IMR-90 (cell line): ENCODE data around the gene MTURN. TPM values are rescaled to one million over a fixed set of nuclear protein-coding genes. Genes with fewer than 3 reads are reported as not detected.

Experiments
- ATAC-seq: fragments of 200-7000 bp; cut with Tn5 transposase; 2 replicates; pipeline ENCODE4 v1.9.1; 2020; ENCODE audit warnings: low read depth, mild to moderate bottlenecking, moderate library complexity
- BruUV-seq: library from RNA; stranded (reverse); fragments of 400-500 nt; replicated peaks from 2 replicates; lab custom pipeline; 2021; lab: Mats Ljungman, UMichigan
- CTCF ChIA-PET: fragments of 300-600 bp; formaldehyde crosslinking; extraction: SDS; loops from one replicate; lab custom pipeline; 2021; ENCODE audit warnings: antibody characterized with exemption; lab: Yijun Ruan, JAX
- POLR2A ChIA-PET: fragments of 300-600 bp; sonication (Branson Sonifier 250); formaldehyde crosslinking; loops from one replicate; lab custom pipeline; 2022; ENCODE audit warnings: antibody characterized with exemption; ENCODE audit not compliant: unreplicated experiment; lab: Charles Lee
- DNase-seq: peaks from one replicate; pipeline ENCODE4 v3.0.0; 2013
- H2AFZ ChIP-seq: replicated peaks from 2 replicates; pipeline ENCODE3; 2013; ENCODE audit warnings: low read length, mild to moderate bottlenecking; ENCODE audit not compliant: poor library complexity
- H2AK5ac ChIP-seq: 2 replicates; pipeline ENCODE4 v1.6.1; 2013; ENCODE audit warnings: low read depth, low read length, inconsistent platforms
- H2AK9ac ChIP-seq: replicated peaks from 2 replicates; pipeline ENCODE3; 2013; ENCODE audit warnings: mild to moderate bottlenecking, low read depth, low read length, moderate library complexity; ENCODE audit not compliant: poor library complexity
- H2BK120ac ChIP-seq: 2 replicates; pipeline ENCODE4 v1.6.1; 2013; ENCODE audit warnings: low read depth, low read length, inconsistent platforms
- H2BK15ac ChIP-seq: 3 replicates; pipeline ENCODE4 v1.6.1; 2013; ENCODE audit warnings: low read depth, low read length, inconsistent platforms
- H2BK20ac ChIP-seq: 2 replicates; pipeline ENCODE4 v1.6.1; 2013; ENCODE audit warnings: low read depth, mild to moderate bottlenecking, inconsistent platforms, low read length, moderate library complexity
- H2BK5ac ChIP-seq: 2 replicates; pipeline ENCODE4 v1.6.1; 2013; ENCODE audit warnings: mild to moderate bottlenecking, low read depth, low read length, inconsistent platforms; ENCODE audit not compliant: poor library complexity, severe bottlenecking
- H3K14ac ChIP-seq: replicated peaks from 2 replicates; pipeline ENCODE4 v1.6.1; 2013; ENCODE audit warnings: low read depth, low read length, inconsistent platforms
- H3K18ac ChIP-seq: 2 replicates; pipeline ENCODE4 v1.6.1; 2013; ENCODE audit warnings: low read depth, low read length, control low read depth
- H3K23ac ChIP-seq: 2 replicates; pipeline ENCODE4 v1.6.1; 2013; ENCODE audit warnings: low read depth, low read length, inconsistent platforms
- H3K27ac ChIP-seq: 2 replicates; pipeline ENCODE4 v1.5.1; 2013; ENCODE audit warnings: mild to moderate bottlenecking, control low read depth, low read length; ENCODE audit not compliant: insufficient read depth
- H3K27me3 ChIP-seq: 2 replicates; pipeline ENCODE4 v1.6.1; 2013; ENCODE audit warnings: low read length; ENCODE audit not compliant: control insufficient read depth, insufficient read depth
- H3K36me3 ChIP-seq: 2 replicates; pipeline ENCODE4 v1.6.1; 2013; ENCODE audit warnings: low read length, mixed read lengths; ENCODE audit not compliant: control insufficient read depth, insufficient read depth
- H3K4ac ChIP-seq: 2 replicates; pipeline ENCODE4 v1.6.1; 2013; ENCODE audit warnings: low read depth, low read length, inconsistent platforms
- H3K4me1 ChIP-seq: 2 replicates; pipeline ENCODE4 v1.6.1; 2013; ENCODE audit warnings: low read length, mixed read lengths; ENCODE audit not compliant: control insufficient read depth, insufficient read depth
- H3K4me2 ChIP-seq: 2 replicates; pipeline ENCODE4 v1.6.1; 2013; ENCODE audit warnings: low read depth, mild to moderate bottlenecking, control low read depth, low read length, moderate library complexity
- H3K4me3 ChIP-seq: 2 replicates; pipeline ENCODE4 v1.5.1; 2013; ENCODE audit warnings: low read depth, mild to moderate bottlenecking, control low read depth, low read length, moderate library complexity; ENCODE audit not compliant: insufficient read depth
- H3K56ac ChIP-seq: 2 replicates; pipeline ENCODE4 v1.6.1; 2013; ENCODE audit warnings: low read length, inconsistent platforms; ENCODE audit not compliant: insufficient read depth; ENCODE audit errors: extremely low read depth
- H3K79me1 ChIP-seq, 2 experiments: 2 replicates each; pipeline ENCODE4 v1.6.1; 2013; ENCODE audit warnings: low read length in 2 of 2, inconsistent platforms in 1 of 2, low read depth in 1 of 2
- H3K9ac ChIP-seq: 2 replicates; pipeline ENCODE4 v1.6.1; 2013; ENCODE audit warnings: low read depth, low read length, control low read depth
- H3K9me1 ChIP-seq: 2 replicates; pipeline ENCODE4 v1.6.1; 2013; ENCODE audit warnings: low read length, inconsistent platforms; ENCODE audit not compliant: insufficient read depth
- H3K9me3 ChIP-seq: 2 replicates; pipeline ENCODE4 v1.6.1; 2013; ENCODE audit warnings: low read length; ENCODE audit not compliant: control insufficient read depth, insufficient read depth
- H4K20me1 ChIP-seq: 2 replicates; pipeline ENCODE4 v1.6.1; 2013; ENCODE audit warnings: low read length, inconsistent platforms; ENCODE audit not compliant: insufficient read depth
- H4K5ac ChIP-seq: 2 replicates; pipeline ENCODE4 v1.6.1; 2013; ENCODE audit warnings: mild to moderate bottlenecking, low read depth, low read length, control low read depth
- H4K8ac ChIP-seq, 2 experiments: 2 replicates each; pipeline ENCODE4 v1.6.1; 2013; ENCODE audit warnings: low read depth in 2 of 2, low read length in 2 of 2, control low read depth in 1 of 2, inconsistent platforms in 1 of 2
- H4K91ac ChIP-seq: 2 replicates; pipeline ENCODE4 v1.6.1; 2013; ENCODE audit warnings: low read depth, low read length, inconsistent platforms; ENCODE audit not compliant: insufficient read depth
- CEBPB ChIP-seq: IDR thresholded peaks from 2 replicates; pipeline ENCODE4 v1.6.1; 2012; ENCODE audit warnings: low read depth, low read length, improper control_type of control experiment
- CHD1 ChIP-seq: IDR thresholded peaks from 2 replicates; pipeline ENCODE4 v1.6.1; 2012; ENCODE audit warnings: low read depth, low read length, improper control_type of control experiment
- FOS ChIP-seq: fragments of 150-350 bp; IDR thresholded peaks from 2 replicates; pipeline ENCODE4 v1.6.1; 2016; ENCODE audit warnings: low read depth, low read length
- MAFK ChIP-seq: IDR thresholded peaks from 2 replicates; pipeline ENCODE4 v1.6.1; 2012; ENCODE audit warnings: low read depth, low read length, improper control_type of control experiment
- MAZ ChIP-seq: IDR thresholded peaks from 2 replicates; pipeline ENCODE4 v1.6.1; 2012; ENCODE audit warnings: low read depth, mild to moderate bottlenecking, low read length, improper control_type of control experiment, moderate library complexity, borderline replicate concordance
- MXI1 ChIP-seq: IDR thresholded peaks from 2 replicates; pipeline ENCODE4 v1.6.1; 2012; ENCODE audit warnings: low read depth, mild to moderate bottlenecking, low read length, moderate library complexity, borderline replicate concordance
- NFE2L2 ChIP-seq: fragments of 150-350 bp; IDR thresholded peaks from 2 replicates; pipeline ENCODE4 v1.6.1; 2016; ENCODE audit warnings: low read depth, mild to moderate bottlenecking, low read length
- POLR2A ChIP-seq: IDR thresholded peaks from 2 replicates; pipeline ENCODE4 v1.6.1; 2012; ENCODE audit warnings: mild to moderate bottlenecking, low read depth, low read length
- RAD21 ChIP-seq: IDR thresholded peaks from 2 replicates; pipeline ENCODE4 v1.6.1; 2012; ENCODE audit warnings: low read length, improper control_type of control experiment
- RCOR1 ChIP-seq: IDR thresholded peaks from 2 replicates; pipeline ENCODE4 v1.6.1; 2012; ENCODE audit warnings: mild to moderate bottlenecking, low read length, improper control_type of control experiment; ENCODE audit not compliant: insufficient replicate concordance
- RFX5 ChIP-seq: IDR thresholded peaks from 2 replicates; pipeline ENCODE4 v1.8.0; 2012; ENCODE audit warnings: low read depth, mild to moderate bottlenecking, low read length, moderate library complexity
- SMC3 ChIP-seq: fragments of 150-350 bp; IDR thresholded peaks from 2 replicates; pipeline ENCODE4 v1.6.1; 2016; ENCODE audit warnings: low read depth, mild to moderate bottlenecking, antibody characterized with exemption, low read length, moderate library complexity
- WGBS, 2 experiments: methylation state at CpG; one replicate each; pipeline versions ENCODE4 v1.1.5 to v1.1.7; 2013; ENCODE audit warnings: missing lambda C conversion rate in 2 of 2; ENCODE audit not compliant: insufficient read length in 1 of 2; ENCODE audit errors: extremely low coverage in 2 of 2; 5-methylcytosine and 5-hydroxymethylcytosine counted together
- dilution Hi-C: fragments of 300-500 bp; cut with HindIII; formaldehyde crosslinking; loops from one replicate; pipeline ENCODE4 v1.14.3; 2018; ENCODE audit warnings: low sequenced_read_pairs; ENCODE audit not compliant: unreplicated experiment
- in situ Hi-C: fragments of 300-500 bp; cut with MboI; formaldehyde crosslinking; loops from 3 replicates; pipeline ENCODE4 v1.14.3; 2019; ENCODE audit warnings: low sequenced_read_pairs, inconsistent platforms, mixed read lengths
- intact Hi-C: fragments of 100-400 bp; cut with micrococcal nuclease; formaldehyde crosslinking; loops from 2 replicates; pipeline ENCODE4 v1.10.0; 2022
- polyA plus RNA-seq, 3 experiments: library from polyadenylated mRNA; depleted of rRNA; stranded (reverse); fragments of >200 nt; gene quantifications; 2 replicates each; pipeline ENCODE4 v1.2.3, GENCODE V29; 2012; ENCODE audit warnings: low replicate concordance in 1 of 3
- total RNA-seq: library from RNA; depleted of rRNA; stranded (reverse); fragments of >200 nt; gene quantifications from 2 replicates; pipeline ENCODE4 v1.2.3, GENCODE V29; 2012
- TF ChIP-seq, protein P1 (sequence below): fragments of 150-350 bp; IDR thresholded peaks from 2 replicates; pipeline ENCODE4 v1.6.1; 2017; ENCODE audit warnings: mild to moderate bottlenecking, antibody characterized with exemption, low read length, low read depth
- TF ChIP-seq, protein P2 (sequence below): conservative IDR thresholded peaks from 2 replicates; pipeline ENCODE4 v1.5.1; 2012; ENCODE audit warnings: mild to moderate bottlenecking, low read depth, low read length, improper control_type of control experiment
- TF ChIP-seq, protein P3 (sequence below): fragments of 150-350 bp; IDR thresholded peaks from 2 replicates; pipeline ENCODE4 v1.6.1; 2016; ENCODE audit warnings: low read depth, mild to moderate bottlenecking, low read length, moderate library complexity, borderline replicate concordance

Gene MTURN
- total and polyA plus RNA-seq, 2 of the 4 experiments (the other 2 are of a cell fraction) = 2.8 to 5.6 TPM

DNA sequence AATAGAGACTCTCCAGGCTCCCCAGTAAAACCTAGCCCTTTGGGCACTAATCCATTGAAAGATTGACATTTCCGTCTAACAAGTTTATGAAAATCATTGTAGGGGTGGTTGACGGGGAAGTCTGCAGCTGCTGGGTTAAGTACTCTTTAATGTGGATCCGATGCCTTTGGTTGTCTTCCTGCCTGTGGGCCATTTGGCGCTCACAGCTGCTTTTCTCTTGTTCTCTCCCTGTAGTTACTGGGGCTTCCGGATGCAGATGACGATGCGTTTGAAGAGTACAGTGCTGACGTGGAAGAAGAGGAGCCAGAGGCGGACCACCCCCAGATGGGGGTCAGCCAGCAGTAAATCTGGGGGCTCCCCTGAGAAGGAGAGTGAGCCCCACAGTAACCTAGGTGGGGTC lies 22.4 kb downstream of the MTURN start:
- no CpG with 5 or more reads among the region's 9 CpGs for WGBS, 2 experiments
- H3K79me1 ChIP-seq = no peaks in the 10 kb centered on the region
- no peak overlapping the region for H3K4ac ChIP-seq
- H3K14ac ChIP-seq = no peak overlapping the region
- peaks cover 5% of the 10 kb centered on the region; the same call in 1 of the 2 replicates for H3K9me1 ChIP-seq
- no peak overlapping the region for H2AK5ac ChIP-seq
- H3K36me3 ChIP-seq = peaks cover 3% of the 10 kb centered on the region
- H3K9me3 ChIP-seq = no peaks in the 10 kb centered on the region
- intact Hi-C loops (no loop called here), dilution Hi-C loops (no loop called here), in situ Hi-C loops (no loop called here)
- ChIA-PET POLR2A (no interaction called here), CTCF (no interaction called here)
- no peaks in the 10 kb centered on the region for H4K20me1 ChIP-seq
- ATAC-seq = no peak
- no peak overlapping the region for H3K18ac ChIP-seq
- no peak overlapping the region for H4K8ac ChIP-seq
- H3K4me3 ChIP-seq = no peak overlapping the region
- no peaks in the 10 kb centered on the region for H3K27me3 ChIP-seq
- H3K4me1 ChIP-seq = no peaks in the 10 kb centered on the region
- TF ChIP-seq POLR2A = no peak
- TF ChIP-seq FOS = no peak
- TF ChIP-seq, protein P1, sequence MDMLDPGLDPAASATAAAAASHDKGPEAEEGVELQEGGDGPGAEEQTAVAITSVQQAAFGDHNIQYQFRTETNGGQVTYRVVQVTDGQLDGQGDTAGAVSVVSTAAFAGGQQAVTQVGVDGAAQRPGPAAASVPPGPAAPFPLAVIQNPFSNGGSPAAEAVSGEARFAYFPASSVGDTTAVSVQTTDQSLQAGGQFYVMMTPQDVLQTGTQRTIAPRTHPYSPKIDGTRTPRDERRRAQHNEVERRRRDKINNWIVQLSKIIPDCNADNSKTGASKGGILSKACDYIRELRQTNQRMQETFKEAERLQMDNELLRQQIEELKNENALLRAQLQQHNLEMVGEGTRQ = no peak
- TF ChIP-seq CEBPB = no peak
- TF ChIP-seq RCOR1 = no peak
- no peak for TF ChIP-seq RFX5
- TF ChIP-seq, protein P2, sequence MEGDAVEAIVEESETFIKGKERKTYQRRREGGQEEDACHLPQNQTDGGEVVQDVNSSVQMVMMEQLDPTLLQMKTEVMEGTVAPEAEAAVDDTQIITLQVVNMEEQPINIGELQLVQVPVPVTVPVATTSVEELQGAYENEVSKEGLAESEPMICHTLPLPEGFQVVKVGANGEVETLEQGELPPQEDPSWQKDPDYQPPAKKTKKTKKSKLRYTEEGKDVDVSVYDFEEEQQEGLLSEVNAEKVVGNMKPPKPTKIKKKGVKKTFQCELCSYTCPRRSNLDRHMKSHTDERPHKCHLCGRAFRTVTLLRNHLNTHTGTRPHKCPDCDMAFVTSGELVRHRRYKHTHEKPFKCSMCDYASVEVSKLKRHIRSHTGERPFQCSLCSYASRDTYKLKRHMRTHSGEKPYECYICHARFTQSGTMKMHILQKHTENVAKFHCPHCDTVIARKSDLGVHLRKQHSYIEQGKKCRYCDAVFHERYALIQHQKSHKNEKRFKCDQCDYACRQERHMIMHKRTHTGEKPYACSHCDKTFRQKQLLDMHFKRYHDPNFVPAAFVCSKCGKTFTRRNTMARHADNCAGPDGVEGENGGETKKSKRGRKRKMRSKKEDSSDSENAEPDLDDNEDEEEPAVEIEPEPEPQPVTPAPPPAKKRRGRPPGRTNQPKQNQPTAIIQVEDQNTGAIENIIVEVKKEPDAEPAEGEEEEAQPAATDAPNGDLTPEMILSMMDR = no peak
- TF ChIP-seq, protein P3, sequence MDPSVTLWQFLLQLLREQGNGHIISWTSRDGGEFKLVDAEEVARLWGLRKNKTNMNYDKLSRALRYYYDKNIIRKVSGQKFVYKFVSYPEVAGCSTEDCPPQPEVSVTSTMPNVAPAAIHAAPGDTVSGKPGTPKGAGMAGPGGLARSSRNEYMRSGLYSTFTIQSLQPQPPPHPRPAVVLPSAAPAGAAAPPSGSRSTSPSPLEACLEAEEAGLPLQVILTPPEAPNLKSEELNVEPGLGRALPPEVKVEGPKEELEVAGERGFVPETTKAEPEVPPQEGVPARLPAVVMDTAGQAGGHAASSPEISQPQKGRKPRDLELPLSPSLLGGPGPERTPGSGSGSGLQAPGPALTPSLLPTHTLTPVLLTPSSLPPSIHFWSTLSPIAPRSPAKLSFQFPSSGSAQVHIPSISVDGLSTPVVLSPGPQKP = no peak
- TF ChIP-seq NFE2L2 = no peak
- no peak for TF ChIP-seq MAFK
- no peak for TF ChIP-seq SMC3
- no peak for TF ChIP-seq MXI1
- TF ChIP-seq CHD1 = no peak
- TF ChIP-seq MAZ = no peak
- TF ChIP-seq RAD21 = no peak
- H4K5ac ChIP-seq = no peak overlapping the region
- H2BK15ac ChIP-seq = no peak overlapping the region
- no peak overlapping the region for H3K23ac ChIP-seq
- H4K91ac ChIP-seq = no peak overlapping the region
- H2BK120ac ChIP-seq = no peak overlapping the region
- H3K27ac ChIP-seq = no peak overlapping the region
- H3K56ac ChIP-seq = no peak overlapping the region
- no peak overlapping the region for H2AK9ac ChIP-seq
- no peak overlapping the region for H3K4me2 ChIP-seq
- no peak overlapping the region for H3K9ac ChIP-seq
- no peak overlapping the region for H2BK5ac ChIP-seq
- H2BK20ac ChIP-seq = no peak overlapping the region
- no peak for DNase-seq
- BruUV-seq = no TSS peak
- no peak overlapping the region for H2AFZ ChIP-seq
